ENCODE data around the gene OSR1.

OSR1 gene

DNA sequence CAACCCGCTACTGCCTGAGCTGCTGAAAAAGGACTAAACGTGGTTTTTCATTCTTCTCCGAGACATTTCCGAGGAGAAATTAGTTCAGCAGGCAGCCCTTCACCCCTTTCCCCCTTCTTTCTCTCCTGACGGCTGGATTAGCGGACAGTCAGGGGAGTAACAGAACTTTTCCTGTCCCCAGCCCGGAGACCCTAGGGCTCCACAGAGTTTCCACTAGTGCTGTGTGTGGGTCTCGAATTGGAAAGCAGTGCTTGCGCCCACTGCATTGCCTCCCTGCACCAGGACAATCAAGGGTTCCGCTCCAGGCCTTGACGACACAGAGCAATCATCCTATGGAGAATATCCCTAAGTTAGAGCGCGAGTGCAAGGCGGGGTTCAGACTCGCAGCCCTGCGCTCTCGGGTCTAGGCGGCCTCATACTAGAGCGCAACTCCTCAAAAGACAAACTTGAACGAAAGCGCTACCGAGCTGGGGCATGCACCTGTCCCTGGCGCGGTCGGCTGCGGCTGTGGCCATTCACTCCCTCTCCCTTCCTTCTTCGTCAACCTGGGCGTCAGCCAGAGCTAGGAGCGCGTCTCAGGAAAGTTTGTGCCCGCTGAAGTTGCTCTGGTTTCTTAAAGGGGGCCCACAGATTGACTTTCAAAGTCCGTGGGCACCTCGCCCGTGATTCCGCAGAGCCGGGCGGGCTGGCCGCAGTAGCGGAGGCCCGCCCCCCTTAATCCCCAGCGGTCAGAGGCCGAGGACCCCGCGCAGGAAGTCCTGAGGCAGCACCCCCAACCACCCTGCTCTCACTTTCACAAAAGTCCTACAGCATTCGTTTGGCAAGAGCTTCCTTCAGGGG is 801 bp downstream of the OSR1 start:
- DNase-seq (ENCODE audit: low spot score): no peak

GRCh38 chr2:19356545-19357401 is 1.6 kb downstream of the OSR1 start:
- no peak for DNase-seq (ENCODE audit: low spot score)

DNA sequence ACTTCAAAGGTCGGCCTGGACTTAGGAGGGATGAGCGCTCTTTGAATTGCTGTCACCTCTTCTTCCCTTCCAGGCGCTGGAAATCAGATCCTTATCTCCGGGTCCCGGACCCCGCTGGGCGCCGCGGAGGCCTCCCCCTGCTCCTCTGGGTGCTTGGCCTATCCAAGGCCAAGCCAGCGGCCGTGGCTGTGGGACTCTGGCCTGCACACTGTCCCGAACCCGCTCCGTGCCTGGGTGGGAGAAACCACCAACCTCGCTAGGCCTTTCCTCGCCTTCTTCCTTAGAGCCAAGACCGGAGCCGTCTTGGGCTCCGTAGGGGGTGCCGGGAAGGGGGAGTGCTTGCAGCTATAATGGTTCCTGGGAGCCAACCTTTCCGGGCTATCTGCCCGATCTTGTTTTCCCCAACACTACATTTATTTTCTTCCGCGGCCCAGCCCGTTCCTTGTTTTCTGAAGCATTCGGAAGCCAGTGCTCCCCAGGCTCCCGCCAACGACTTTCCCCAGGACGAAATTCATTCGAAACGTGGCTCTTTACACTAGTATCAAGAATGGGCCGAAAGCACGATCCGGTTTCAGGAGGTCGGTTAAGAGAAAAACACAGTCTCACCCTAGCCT is 2.4 kb downstream of the OSR1 start:
- no peak for DNase-seq (ENCODE audit: low spot score)

- DNase-seq (ENCODE audit: low spot score): no peak
Observed at GRCh38 chr2:19355416-19355821, 3.0 kb downstream of the OSR1 start.

GRCh38 chr2:19355014-19355405 is 3.4 kb downstream of the OSR1 start:
- DNase-seq (ENCODE audit: low spot score): no peak

- no peak for DNase-seq (ENCODE audit: low spot score)
Observed at GRCh38 chr2:19353721-19354050, 4.7 kb downstream of the OSR1 start.

GRCh38 chr2:19352946-19353720 is 5.3 kb downstream of the OSR1 start:
- DNase-seq (ENCODE audit: low spot score): no peak

DNA sequence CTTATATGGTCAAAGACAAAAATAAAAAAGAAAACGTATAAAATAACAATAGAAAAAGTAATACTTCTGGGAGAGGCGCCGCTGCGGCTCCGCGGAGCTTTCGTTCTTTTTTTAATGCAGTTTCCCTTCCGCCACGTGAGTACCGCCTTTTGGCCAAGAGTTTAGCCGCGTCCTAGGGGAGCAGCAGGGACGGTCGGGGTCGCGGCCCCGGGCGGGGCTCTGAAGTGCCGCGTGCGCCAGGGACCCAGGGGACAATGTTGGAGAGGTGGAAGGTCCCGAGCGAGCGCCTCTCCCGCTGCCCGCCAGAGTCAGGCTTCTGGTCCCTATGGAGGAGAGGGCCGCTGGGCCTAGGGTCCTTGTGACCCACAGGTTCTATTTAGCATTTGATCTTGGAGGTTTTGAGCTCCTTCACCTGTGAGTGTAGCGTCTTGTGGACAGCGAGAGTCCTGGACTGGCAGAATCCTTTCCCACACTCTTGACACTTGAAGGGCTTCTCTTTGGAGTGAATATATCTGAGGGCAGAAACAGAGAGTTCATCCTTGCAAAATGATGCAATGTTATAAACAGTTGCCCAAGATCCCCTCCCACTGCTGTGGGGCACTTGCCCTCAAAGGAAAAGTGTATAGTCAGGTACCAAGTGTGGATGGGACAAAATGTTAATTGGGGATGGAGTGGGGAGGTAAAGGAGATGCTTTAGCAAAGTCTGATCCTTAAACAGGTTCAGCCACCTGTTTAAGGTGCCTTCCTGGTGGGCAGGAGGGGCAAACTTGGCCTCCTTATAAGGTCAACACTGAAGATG is 6.3 kb downstream of the OSR1 start:
- DNase-seq (ENCODE audit: low spot score): no peak

GRCh38 chr2:19351499-19351898 is 6.9 kb downstream of the OSR1 start:
- DNase-seq (ENCODE audit: low spot score): no peak

DNA sequence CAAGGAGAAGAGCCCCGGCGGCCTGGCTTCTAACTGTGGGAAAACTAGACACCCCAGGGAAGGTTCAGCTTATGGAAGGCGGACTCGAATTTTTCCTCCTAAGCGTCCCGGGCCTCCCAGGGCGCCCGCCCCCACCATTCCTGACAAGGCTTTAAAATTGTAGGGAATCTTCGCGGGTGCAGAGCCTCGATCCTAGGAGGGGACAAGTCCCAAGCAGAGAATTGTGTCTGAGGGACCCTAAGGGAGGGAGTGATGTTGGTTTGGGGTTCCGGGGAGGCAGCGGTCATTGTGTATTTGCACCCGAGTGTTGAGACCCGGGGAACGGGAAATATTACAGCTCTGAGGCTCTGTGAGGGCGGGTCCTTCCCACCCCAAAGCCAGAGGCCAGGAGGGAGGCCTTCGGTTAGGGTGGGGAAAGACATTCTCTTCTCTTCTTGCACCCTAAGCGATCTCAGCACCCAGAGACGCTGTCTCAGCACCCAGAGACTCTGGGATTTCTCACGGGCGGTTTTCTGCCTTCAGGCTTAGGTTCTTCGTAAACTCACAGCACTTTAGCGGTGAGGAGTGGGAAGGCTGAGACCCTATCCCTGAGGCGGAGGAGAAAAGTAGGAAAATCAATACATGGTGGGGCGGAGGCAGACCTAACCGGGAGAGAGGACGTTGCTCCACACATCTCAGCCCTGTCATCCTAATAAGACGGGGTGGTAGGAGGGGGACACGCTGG is 7.6 kb downstream of the OSR1 start:
- DNase-seq (ENCODE audit: low spot score): no peak

DNA sequence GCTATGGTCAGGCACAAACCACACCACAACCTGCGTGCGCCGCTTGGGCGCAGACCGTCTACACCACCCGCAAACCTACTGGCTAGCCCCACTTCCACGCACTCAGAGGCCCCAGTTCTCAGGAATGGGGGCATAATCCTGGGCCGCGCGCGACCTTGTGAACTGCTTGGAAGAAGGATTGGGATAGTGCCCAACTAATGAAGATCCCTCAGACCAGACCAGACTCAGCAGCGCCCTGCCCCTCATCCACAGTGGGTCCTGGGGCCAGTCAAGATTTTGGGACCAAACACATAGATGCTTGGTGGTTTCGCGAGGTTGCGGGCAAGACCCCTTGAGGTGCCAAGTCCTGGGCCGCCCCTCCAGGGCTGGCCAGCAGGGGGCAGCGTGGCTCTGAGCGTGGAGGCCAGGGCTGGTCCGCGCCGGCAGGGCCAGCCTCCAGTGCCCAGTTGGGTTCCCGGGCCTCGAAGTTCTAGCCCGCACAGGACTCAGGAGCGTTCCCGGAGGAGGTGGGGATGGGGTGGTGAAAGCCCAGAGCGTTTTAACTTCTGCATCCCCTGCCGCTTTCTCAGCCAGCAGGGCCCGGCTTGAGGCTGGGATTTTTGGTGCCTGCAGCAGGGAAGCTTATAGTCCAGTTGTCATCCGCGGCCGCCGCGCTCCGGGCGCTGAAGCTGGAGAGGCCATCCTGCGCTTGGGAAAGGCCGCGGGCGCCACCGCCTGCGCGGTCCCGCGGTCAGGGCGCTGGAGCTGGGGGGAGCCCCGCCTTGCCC is 8.3 kb downstream of the OSR1 start:
- DNase-seq (ENCODE audit: low spot score): peak; percentile 76

- DNase-seq (ENCODE audit: low spot score): no peak
Observed at GRCh38 chr2:19348692-19349091, 9.7 kb downstream of the OSR1 start.

GRCh38 chr2:19347619-19348562 is 10.5 kb downstream of the OSR1 start:
- DNase-seq (ENCODE audit: low spot score): peak; percentile 91

DNA sequence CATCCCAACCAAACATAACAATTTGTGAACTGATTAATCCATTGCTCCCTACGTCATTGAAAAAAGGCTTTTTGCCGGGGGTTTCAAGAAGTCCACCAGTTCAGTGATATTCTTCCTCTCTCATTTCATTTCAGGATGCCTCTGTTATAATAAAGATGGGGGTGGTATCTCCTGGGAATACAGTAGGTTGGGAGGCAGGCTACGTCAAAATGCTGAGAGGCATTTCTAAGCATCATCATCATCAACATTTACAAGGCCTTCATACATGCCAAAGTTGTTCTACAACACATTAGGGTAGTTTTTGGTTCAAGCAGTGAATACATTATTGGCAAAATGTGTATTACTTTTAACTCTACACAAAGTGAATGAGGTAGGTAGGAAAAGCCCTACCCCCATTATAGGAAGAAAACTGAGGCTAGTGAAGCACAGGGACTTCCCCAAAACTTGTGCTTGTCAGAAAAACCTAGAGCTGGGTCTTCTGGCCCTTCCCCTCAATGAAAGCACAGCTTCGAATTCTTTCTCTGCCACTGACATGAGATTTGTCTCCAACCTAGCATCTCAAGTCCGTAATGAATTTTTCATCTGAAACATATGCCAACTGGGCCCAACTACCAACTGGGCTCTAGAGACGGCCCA is 11.3 kb downstream of the OSR1 start:
- no peak for DNase-seq (ENCODE audit: low spot score)

GRCh38 chr2:19337742-19338141 is 20.7 kb downstream of the OSR1 start:
- DNase-seq (ENCODE audit: low spot score): no peak

DNA sequence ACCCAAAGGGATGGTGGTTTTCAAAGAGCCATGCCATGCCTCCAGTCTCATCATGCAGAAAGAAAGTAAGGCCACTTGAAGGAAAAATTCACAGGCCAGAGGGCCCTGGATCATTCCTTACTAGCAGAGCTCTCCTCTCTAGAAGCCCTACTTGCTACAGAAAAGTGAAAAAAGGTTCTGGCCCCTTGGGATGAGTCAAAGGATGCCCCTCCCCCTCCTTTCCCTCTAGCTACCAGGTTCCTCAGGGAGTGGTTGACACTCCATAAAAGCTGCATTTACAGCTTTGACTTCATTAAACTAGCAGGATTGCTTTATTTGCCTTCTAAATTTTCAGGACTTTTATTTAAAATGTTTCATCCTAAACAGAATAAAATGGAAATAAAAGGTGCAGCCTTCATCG is 21.2 kb downstream of the OSR1 start:
- no peak for DNase-seq (ENCODE audit: low spot score)

DNA sequence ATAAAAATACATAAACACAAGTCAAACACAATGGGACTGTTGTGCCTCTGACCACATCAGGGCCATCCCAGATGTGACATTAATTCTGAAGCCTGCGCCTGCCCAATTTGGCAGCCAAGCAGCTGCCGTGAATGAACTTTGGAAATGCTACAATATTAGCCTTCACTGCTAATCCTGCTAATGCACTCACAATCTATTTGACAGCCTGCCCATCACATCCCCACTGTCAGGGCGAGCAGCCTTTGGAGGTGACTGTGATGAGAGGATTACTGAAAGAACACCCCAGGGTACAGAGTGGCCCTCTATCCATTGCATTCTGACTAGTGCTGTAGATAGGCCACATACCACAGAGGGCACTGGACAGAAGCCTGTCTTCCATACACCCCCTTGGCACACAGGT is 21.6 kb downstream of the OSR1 start:
- peak; percentile 69 for DNase-seq (ENCODE audit: low spot score)

GRCh38 chr2:19332503-19332902 is 25.9 kb downstream of the OSR1 start:
- no peak for DNase-seq (ENCODE audit: low spot score)

Measured in globus pallidus (tissue), 1 donor.